GM19193 (cell line): ENCODE measurements around the gene HOXA11.

ENCODE experiments used
- POLR2A ChIP-seq: IDR thresholded peaks from 4 replicates; pipeline ENCODE4 v1.6.1; 2011; ENCODE audit not compliant: insufficient read depth, insufficient read length; ENCODE audit errors: extremely low read depth

HOXA11 gene

DNA sequence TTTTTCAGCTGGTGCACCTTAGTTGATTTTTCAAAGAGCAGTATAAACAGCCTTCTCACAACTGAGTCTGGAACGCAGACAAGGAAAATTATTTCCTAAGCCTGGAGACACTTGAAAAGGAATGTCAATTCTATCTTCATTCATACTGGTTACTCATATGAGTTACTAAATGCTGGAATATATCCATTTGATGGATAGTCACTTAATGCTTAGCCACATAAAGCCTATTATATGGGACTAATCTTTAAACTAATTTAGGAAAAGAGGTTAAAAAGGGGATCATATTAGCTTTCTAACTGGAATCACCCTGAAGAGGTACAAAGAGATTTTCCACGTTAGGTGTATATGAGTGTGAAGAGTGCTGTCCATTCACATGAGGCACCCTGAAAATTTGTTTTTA is 52.8 kb downstream of the HOXA11 start:
- no peak for TF ChIP-seq POLR2A

DNA sequence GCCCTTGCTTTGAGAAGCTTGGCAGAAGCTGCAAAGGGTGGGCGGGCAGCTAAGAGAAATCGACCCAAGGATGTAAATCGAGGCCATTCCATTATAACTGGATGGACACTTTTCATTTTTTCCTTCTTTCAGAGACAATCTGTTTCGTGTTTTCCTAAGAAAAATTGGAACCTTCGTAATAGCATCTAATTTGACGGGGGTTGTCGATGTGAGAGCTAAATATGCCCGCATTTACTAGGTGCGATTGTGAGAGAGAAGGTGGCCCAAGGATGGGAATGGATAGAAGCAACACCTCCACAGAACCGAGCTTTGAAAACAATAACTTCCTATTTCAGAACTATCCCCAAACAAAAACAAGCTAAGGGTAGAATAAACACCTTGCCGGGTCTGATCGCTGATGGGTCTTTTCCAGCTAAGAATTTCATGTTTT is 53.6 kb downstream of the HOXA11 start:
- no peak for TF ChIP-seq POLR2A
